ENCODE data around the gene KBTBD12.

Gene KBTBD12

DNA sequence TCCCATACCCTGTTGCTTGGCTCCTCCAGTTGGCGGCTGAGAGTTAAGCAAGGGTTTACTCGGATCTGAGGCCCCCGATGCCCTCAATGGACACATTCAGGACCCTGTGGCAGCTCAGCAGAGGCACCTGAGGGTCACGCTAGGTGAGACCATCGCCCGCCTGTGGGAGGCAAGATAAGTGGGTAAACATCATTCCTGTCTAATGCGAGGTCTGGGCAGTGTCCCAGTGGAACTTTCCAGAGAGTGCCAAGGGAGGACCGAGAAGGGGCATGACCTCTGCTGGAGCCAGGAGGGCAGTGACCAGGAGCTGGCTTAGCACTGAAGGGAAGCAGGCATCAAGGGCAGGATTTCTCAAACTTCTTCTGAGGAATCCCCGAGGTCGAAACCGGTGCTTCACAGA, 71.8 kb downstream of the KBTBD12 start:
- no peak for ATAC-seq (ENCODE audit: insufficient read depth, low read depth)
- peaks cover 3% of the 10 kb centered on the region for H3K27me3 ChIP-seq (ENCODE audit: insufficient read depth, low read length, poor library complexity)
- H2AFZ ChIP-seq (ENCODE audit: low read depth, low read length), result no peak overlapping the region
- H3K4me1 ChIP-seq (ENCODE audit: insufficient read depth, low read length), result no peaks in the 10 kb centered on the region
- no peak for DNase-seq
- H3K36me3 ChIP-seq (ENCODE audit: insufficient read depth, low read length), result no peaks in the 10 kb centered on the region
- TF ChIP-seq EZH2 (IDR thresholded peaks at IDR 0.05; ENCODE audit: borderline replicate concordance, low read depth, low read length, severe bottlenecking), result no peak
- TF ChIP-seq, protein P1, sequence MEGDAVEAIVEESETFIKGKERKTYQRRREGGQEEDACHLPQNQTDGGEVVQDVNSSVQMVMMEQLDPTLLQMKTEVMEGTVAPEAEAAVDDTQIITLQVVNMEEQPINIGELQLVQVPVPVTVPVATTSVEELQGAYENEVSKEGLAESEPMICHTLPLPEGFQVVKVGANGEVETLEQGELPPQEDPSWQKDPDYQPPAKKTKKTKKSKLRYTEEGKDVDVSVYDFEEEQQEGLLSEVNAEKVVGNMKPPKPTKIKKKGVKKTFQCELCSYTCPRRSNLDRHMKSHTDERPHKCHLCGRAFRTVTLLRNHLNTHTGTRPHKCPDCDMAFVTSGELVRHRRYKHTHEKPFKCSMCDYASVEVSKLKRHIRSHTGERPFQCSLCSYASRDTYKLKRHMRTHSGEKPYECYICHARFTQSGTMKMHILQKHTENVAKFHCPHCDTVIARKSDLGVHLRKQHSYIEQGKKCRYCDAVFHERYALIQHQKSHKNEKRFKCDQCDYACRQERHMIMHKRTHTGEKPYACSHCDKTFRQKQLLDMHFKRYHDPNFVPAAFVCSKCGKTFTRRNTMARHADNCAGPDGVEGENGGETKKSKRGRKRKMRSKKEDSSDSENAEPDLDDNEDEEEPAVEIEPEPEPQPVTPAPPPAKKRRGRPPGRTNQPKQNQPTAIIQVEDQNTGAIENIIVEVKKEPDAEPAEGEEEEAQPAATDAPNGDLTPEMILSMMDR (IDR thresholded peaks at IDR 0.05; ENCODE audit: borderline replicate concordance, extremely low read depth, low read length, poor library complexity, severe bottlenecking), result no peak
- H3K27ac ChIP-seq (ENCODE audit: low read length), result no peak overlapping the region
- no peaks in the 10 kb centered on the region for H3K9me3 ChIP-seq (ENCODE audit: insufficient read depth, low read length, severe bottlenecking)
- no peaks in the 10 kb centered on the region for H4K20me1 ChIP-seq (ENCODE audit: insufficient read depth, low read length)
- no peaks in the 10 kb centered on the region for H3K79me2 ChIP-seq (ENCODE audit: insufficient read depth, low read length)
- no peak overlapping the region for H3K4me2 ChIP-seq (ENCODE audit: insufficient read depth, low read length)
- H3K4me3 ChIP-seq (ENCODE audit: low read depth in 1 of 2, low read length in 2 of 2), result no peak overlapping the region
- no peak overlapping the region for H3K9ac ChIP-seq (ENCODE audit: low read depth, low read length)

- no peak overlapping the region for H2AFZ ChIP-seq (ENCODE audit: low read depth, low read length)
- no peak overlapping the region for H3K4me3 ChIP-seq (ENCODE audit: low read depth in 1 of 2, low read length in 2 of 2)
- no peaks in the 10 kb centered on the region for H3K4me1 ChIP-seq (ENCODE audit: insufficient read depth, low read length)
- H4K20me1 ChIP-seq (ENCODE audit: insufficient read depth, low read length), result no peaks in the 10 kb centered on the region
- DNase-seq (no peak), ATAC-seq (ENCODE audit: insufficient read depth, low read depth) (no peak)
- TF ChIP-seq, protein P1 (IDR thresholded peaks at IDR 0.05; ENCODE audit: borderline replicate concordance, extremely low read depth, low read length, poor library complexity, severe bottlenecking), result no peak
- TF ChIP-seq EZH2 (IDR thresholded peaks at IDR 0.05; ENCODE audit: borderline replicate concordance, low read depth, low read length, severe bottlenecking), result no peak
- H3K27ac ChIP-seq (ENCODE audit: low read length), result no peak overlapping the region
- no peaks in the 10 kb centered on the region for H3K79me2 ChIP-seq (ENCODE audit: insufficient read depth, low read length)
- H3K9ac ChIP-seq (ENCODE audit: low read depth, low read length), result no peak overlapping the region
- H3K27me3 ChIP-seq (ENCODE audit: insufficient read depth, low read length, poor library complexity), result peaks cover 3% of the 10 kb centered on the region
- H3K9me3 ChIP-seq (ENCODE audit: insufficient read depth, low read length, severe bottlenecking), result no peaks in the 10 kb centered on the region
- no peak overlapping the region for H3K4me2 ChIP-seq (ENCODE audit: insufficient read depth, low read length)
- no peaks in the 10 kb centered on the region for H3K36me3 ChIP-seq (ENCODE audit: insufficient read depth, low read length)
Measured at GRCh38 chr3:127987309-127987995, 72.4 kb downstream of the KBTBD12 start.

DNA sequence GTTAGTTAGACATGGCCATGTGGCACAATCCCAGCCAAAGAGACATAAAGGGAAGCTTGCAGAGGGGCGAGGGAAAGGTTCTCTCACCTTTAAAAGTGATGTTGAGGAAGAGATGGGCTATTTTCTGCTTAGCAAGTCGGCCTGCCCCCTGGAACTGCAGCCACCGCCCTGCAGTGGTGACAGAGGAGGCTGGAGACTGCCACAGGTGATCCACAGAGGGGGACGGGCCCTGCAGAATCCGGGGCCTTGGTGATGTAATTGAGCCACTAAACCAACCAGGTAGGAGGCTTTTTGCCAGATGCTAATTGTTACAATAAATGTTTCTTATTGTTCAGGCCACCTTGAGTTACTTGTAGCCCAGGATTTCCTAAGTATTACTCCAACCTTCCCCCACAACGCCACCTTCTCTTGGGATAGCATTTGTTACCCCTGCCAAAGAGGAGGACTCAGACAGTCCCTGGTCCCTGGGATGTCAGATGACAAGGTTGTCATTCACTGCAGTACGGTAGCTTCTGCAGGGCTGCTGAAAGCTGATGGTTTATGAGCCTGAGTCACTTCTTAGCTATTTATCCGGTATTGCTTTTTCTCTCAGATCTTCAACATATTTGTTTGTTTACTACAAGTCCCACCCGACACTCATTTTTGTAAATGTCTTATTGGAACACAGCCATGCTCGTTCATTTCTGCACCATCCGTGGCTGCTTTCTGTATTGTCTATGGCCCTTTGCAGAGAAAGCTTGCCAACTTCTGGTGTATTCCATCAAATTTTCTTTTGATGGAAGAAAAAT, 73.9 kb downstream of the KBTBD12 start:
- Histone ChIP-seq H3K4me3 (ENCODE audit: low read depth in 1 of 2, low read length in 2 of 2) (no peak overlapping the region), H3K27ac (ENCODE audit: low read length) (no peak overlapping the region), H3K4me2 (ENCODE audit: insufficient read depth, low read length) (no peak overlapping the region), H3K9ac (ENCODE audit: low read depth, low read length) (no peak overlapping the region), H4K20me1 (ENCODE audit: insufficient read depth, low read length) (no peaks in the 10 kb centered on the region), H2AFZ (ENCODE audit: low read depth, low read length) (no peak overlapping the region), H3K79me2 (ENCODE audit: insufficient read depth, low read length) (no peaks in the 10 kb centered on the region), H3K36me3 (ENCODE audit: insufficient read depth, low read length) (no peaks in the 10 kb centered on the region), H3K9me3 (ENCODE audit: insufficient read depth, low read length, severe bottlenecking) (no peaks in the 10 kb centered on the region), H3K27me3 (ENCODE audit: insufficient read depth, low read length, poor library complexity) (peaks cover 3% of the 10 kb centered on the region), H3K4me1 (ENCODE audit: insufficient read depth, low read length) (no peaks in the 10 kb centered on the region)
- DNase-seq, result no peak
- TF ChIP-seq, protein P1 (IDR thresholded peaks at IDR 0.05; ENCODE audit: borderline replicate concordance, extremely low read depth, low read length, poor library complexity, severe bottlenecking), result no peak
- TF ChIP-seq EZH2 (IDR thresholded peaks at IDR 0.05; ENCODE audit: borderline replicate concordance, low read depth, low read length, severe bottlenecking), result no peak
- no peak for ATAC-seq (ENCODE audit: insufficient read depth, low read depth)

Data from DND-41 (cell line).